Ovary (tissue), 3 donors: ENCODE data around the gene KCNJ6.

Experiments used
- CTCF ChIP-seq, 3 donors: fragments of 450-650 bp in 2 of 3; fragments of 200-600 bp in 1 of 3; IDR thresholded peaks; one replicate each; pipeline versions ENCODE4 v1.5.1 to v1.8.0; 2016 to 2022; ENCODE audit warnings: antibody characterized with exemption in 3 of 3, mild to moderate bottlenecking in 1 of 3
- EP300 ChIP-seq: sonication (generic); formaldehyde crosslinking; IDR thresholded peaks from one replicate; pipeline ENCODE4 v1.6.1; 2017; ENCODE audit warnings: antibody characterized with exemption
- POLR2A ChIP-seq: fragments of 450-650 bp; IDR thresholded peaks from one replicate; pipeline ENCODE4 v1.6.1; 2017; ENCODE audit warnings: antibody characterized with exemption, mild to moderate bottlenecking, moderate library complexity
- donor health status: DM: no; HTN: no; CAD: no.

GRCh38 chr21:37564924-37565529 lies 351.2 kb downstream of the KCNJ6 start:
- TF ChIP-seq CTCF (IDR thresholded peaks at IDR 0.05) (no peak), POLR2A (no peak), EP300 (no peak)
